Ishikawa (cell line): ENCODE results near the gene AUTS2.

ENCODE experiments used
- CREB1 ChIP-seq: IDR thresholded peaks from 2 replicates; pipeline ENCODE4 v1.6.1; 2012; ENCODE audit warnings: low read depth
- EGR1 ChIP-seq: IDR thresholded peaks from 2 replicates; pipeline ENCODE4 v1.6.1; 2012
- EP300 ChIP-seq: IDR thresholded peaks from 2 replicates; pipeline ENCODE4 v1.6.1; 2012; ENCODE audit warnings: borderline replicate concordance
- MAX ChIP-seq: IDR thresholded peaks from 2 replicates; pipeline ENCODE4 v1.6.1; 2012
- RAD21 ChIP-seq: IDR thresholded peaks from 2 replicates; pipeline ENCODE4 v1.6.1; 2012; ENCODE audit warnings: low read depth
- REST ChIP-seq: IDR thresholded peaks from 2 replicates; pipeline ENCODE4 v1.6.1; 2012; ENCODE audit warnings: low read depth, mild to moderate bottlenecking
- TAF1 ChIP-seq: IDR thresholded peaks from 2 replicates; pipeline ENCODE4 v1.6.1; 2012; ENCODE audit warnings: low read depth, mild to moderate bottlenecking
- TEAD4 ChIP-seq: IDR thresholded peaks from 2 replicates; pipeline ENCODE4 v1.6.1; 2012
- YY1 ChIP-seq: IDR thresholded peaks from 2 replicates; pipeline ENCODE4 v1.6.1; 2012; ENCODE audit warnings: low read depth

GRCh38 chr7:70630440-70630817 lies 1032.2 kb downstream of the AUTS2 start:
- TF ChIP-seq CREB1 = no peak
- TF ChIP-seq EP300 = no peak
- TF ChIP-seq TAF1 = no peak
- no peak for TF ChIP-seq EGR1
- TF ChIP-seq RAD21 = no peak
- no peak for TF ChIP-seq YY1
- TF ChIP-seq REST = no peak
- no peak for TF ChIP-seq MAX
- TF ChIP-seq TEAD4 = no peak
